Fibroblast of lung (primary cell): ENCODE measurements around the gene MPPED2. TPM values are rescaled to one million over a fixed set of nuclear protein-coding genes. Genes with fewer than 3 reads are reported as not detected.

Experiments
- DNase-seq, 2 donors: peaks; one replicate each; pipeline versions ENCODE4 v3.0.0 to v3.0.0-alpha.2; 2010; ENCODE audit warnings: low read depth in 2 of 2
- H2AFZ ChIP-seq: 2 replicates; pipeline ENCODE4 v1.5.1; 2012; ENCODE audit warnings: low read length, control low read depth, inconsistent platforms
- H3K27ac ChIP-seq: 2 replicates; pipeline ENCODE4 v1.5.1; 2011; ENCODE audit warnings: low read length, control low read depth; ENCODE audit not compliant: insufficient read depth
- H3K27me3 ChIP-seq: 2 replicates; pipeline ENCODE4 v1.5.1; 2011; ENCODE audit warnings: mild to moderate bottlenecking, low read length; ENCODE audit not compliant: control insufficient read depth, insufficient read depth
- H3K36me3 ChIP-seq: 2 replicates; pipeline ENCODE4 v1.5.1; 2011; ENCODE audit warnings: low read length; ENCODE audit not compliant: control insufficient read depth, insufficient read depth
- H3K4me1 ChIP-seq: 2 replicates; pipeline ENCODE4 v1.5.1; 2011; ENCODE audit warnings: low read length; ENCODE audit not compliant: control insufficient read depth, insufficient read depth; ENCODE audit errors: extremely low read depth
- H3K4me2 ChIP-seq: 2 replicates; pipeline ENCODE4 v1.5.1; 2011; ENCODE audit warnings: low read length, control low read depth; ENCODE audit not compliant: insufficient read depth; ENCODE audit errors: extremely low read depth
- H3K4me3 ChIP-seq, 4 experiments: fragments of 200-600 bp in 1 of 4; sonication (generic) in 1 of 4; replicated peaks in 1 of 4; 2 replicates each; pipeline ENCODE4 v1.5.1; 2011 to 2016; ENCODE audit warnings: low read length in 4 of 4, low read depth in 3 of 4, mild to moderate bottlenecking in 3 of 4, control low read depth in 2 of 4, inconsistent platforms in 1 of 4, mixed read lengths in 1 of 4; ENCODE audit not compliant: insufficient read depth in 1 of 4; ENCODE audit errors: control extremely low read depth in 1 of 4
- H3K79me2 ChIP-seq: 2 replicates; pipeline ENCODE4 v1.5.1; 2012; ENCODE audit warnings: mild to moderate bottlenecking, low read length, inconsistent platforms; ENCODE audit not compliant: control insufficient read depth, insufficient read depth
- H3K9ac ChIP-seq: 2 replicates; pipeline ENCODE4 v1.5.1; 2011; ENCODE audit warnings: mild to moderate bottlenecking, low read length, control low read depth; ENCODE audit not compliant: insufficient read depth
- H3K9me3 ChIP-seq: 2 replicates; pipeline ENCODE4 v1.5.1; 2012; ENCODE audit warnings: low read depth, low read length; ENCODE audit not compliant: control insufficient read depth, insufficient read depth
- H4K20me1 ChIP-seq: 2 replicates; pipeline ENCODE4 v1.5.1; 2011; ENCODE audit warnings: low read length; ENCODE audit not compliant: control insufficient read depth, insufficient read depth; ENCODE audit errors: extremely low read depth
- EZH2 ChIP-seq: IDR thresholded peaks from 2 replicates; pipeline ENCODE4 v1.5.1; 2012; ENCODE audit warnings: low read length, control low read depth, mild to moderate bottlenecking; ENCODE audit errors: missing control alignments
- polyA plus RNA-seq, 2 donors: library from polyadenylated mRNA; depleted of rRNA in 1 of 2; stranded (reverse) in 1 of 2; unstranded in 1 of 2; fragments of >200 nt; gene quantifications; 2 replicates each; pipeline ENCODE4 v1.2.1, GENCODE V29; 2011 to 2012; ENCODE audit warnings: missing spikeins in 1 of 2
- total RNA-seq: library from RNA; depleted of rRNA; stranded (reverse); fragments of >200 nt; gene quantifications from 2 replicates; pipeline ENCODE4 v1.2.1, GENCODE V29; 2014
- TF ChIP-seq, protein P1 (sequence below), 2 donors: IDR thresholded peaks in 1 of 2; conservative IDR thresholded peaks in 1 of 2; 1 replicate in 1 of 2; 2 replicates in 1 of 2; pipeline ENCODE4 v1.5.1; 2011 to 2012; ENCODE audit warnings: low read length in 2 of 2, control low read depth in 1 of 2, inconsistent platforms in 1 of 2, low read depth in 1 of 2, mild to moderate bottlenecking in 1 of 2

The MPPED2 gene
- total and polyA plus RNA-seq, 2 donors (not counting 1 experiment from before 2014, with no cell fraction given): under 0.01 to 0.02 TPM

DNA sequence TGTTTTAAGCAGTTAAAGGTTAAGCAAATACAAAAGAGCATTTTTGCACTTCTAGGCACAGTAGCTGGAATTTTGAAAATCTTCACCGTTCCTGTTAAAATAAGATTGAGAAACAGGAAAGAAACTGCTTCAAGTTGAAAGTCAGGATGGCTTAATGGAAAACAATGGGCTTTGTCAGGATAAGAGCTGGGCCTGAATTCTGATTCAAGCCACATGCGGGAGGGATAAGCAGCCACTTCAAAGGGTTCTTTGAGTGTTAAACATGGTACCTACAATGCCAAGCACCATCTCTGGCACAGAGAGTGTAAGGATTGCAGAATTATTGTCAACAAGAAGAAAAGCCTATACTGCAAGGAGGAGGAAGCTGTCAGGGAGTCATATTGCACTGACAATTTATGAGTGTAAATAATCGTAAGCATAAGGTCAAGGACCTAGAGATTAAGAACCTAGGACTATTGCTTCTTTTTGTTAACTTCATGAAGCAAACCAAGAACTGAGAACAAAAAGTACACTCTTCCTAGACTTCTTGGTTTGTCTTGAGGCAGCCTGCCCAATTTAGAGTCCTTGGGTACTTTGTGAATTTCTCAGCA lies 32.5 kb downstream of the MPPED2 start:
- Histone ChIP-seq H3K36me3 (no peaks in the 10 kb centered on the region), H3K4me3 (no peak overlapping the region), H2AFZ (no peak overlapping the region), H3K9me3 (no peaks in the 10 kb centered on the region), H3K27ac (no peak overlapping the region), H3K9ac (no peak overlapping the region), H3K79me2 (no peaks in the 10 kb centered on the region), H3K4me2 (no peak overlapping the region), H4K20me1 (no peaks in the 10 kb centered on the region), H3K4me1 (no peaks in the 10 kb centered on the region), H3K27me3 (no peaks in the 10 kb centered on the region)
- TF ChIP-seq EZH2: no peak
- TF ChIP-seq, protein P1, sequence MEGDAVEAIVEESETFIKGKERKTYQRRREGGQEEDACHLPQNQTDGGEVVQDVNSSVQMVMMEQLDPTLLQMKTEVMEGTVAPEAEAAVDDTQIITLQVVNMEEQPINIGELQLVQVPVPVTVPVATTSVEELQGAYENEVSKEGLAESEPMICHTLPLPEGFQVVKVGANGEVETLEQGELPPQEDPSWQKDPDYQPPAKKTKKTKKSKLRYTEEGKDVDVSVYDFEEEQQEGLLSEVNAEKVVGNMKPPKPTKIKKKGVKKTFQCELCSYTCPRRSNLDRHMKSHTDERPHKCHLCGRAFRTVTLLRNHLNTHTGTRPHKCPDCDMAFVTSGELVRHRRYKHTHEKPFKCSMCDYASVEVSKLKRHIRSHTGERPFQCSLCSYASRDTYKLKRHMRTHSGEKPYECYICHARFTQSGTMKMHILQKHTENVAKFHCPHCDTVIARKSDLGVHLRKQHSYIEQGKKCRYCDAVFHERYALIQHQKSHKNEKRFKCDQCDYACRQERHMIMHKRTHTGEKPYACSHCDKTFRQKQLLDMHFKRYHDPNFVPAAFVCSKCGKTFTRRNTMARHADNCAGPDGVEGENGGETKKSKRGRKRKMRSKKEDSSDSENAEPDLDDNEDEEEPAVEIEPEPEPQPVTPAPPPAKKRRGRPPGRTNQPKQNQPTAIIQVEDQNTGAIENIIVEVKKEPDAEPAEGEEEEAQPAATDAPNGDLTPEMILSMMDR (conservative IDR thresholded peaks at IDR 0.05 in 1 of 2, IDR thresholded peaks at IDR 0.05 in 1 of 2; ENCODE audit: low read depth in 1 of 2, low read length in 2 of 2): no peak
- no peak for DNase-seq

- H4K20me1 ChIP-seq: no peaks in the 10 kb centered on the region
- H3K4me3 ChIP-seq: no peak overlapping the region
- no peak for DNase-seq
- no peak overlapping the region for H3K9ac ChIP-seq
- H3K79me2 ChIP-seq: no peaks in the 10 kb centered on the region
- no peaks in the 10 kb centered on the region for H3K9me3 ChIP-seq
- TF ChIP-seq, protein P1 (conservative IDR thresholded peaks at IDR 0.05 in 1 of 2, IDR thresholded peaks at IDR 0.05 in 1 of 2; ENCODE audit: low read depth in 1 of 2, low read length in 2 of 2): no peak
- TF ChIP-seq EZH2: no peak
- H3K4me1 ChIP-seq: no peaks in the 10 kb centered on the region
- no peaks in the 10 kb centered on the region for H3K27me3 ChIP-seq
- H3K36me3 ChIP-seq: no peaks in the 10 kb centered on the region
- no peak overlapping the region for H3K27ac ChIP-seq
- no peak overlapping the region for H3K4me2 ChIP-seq
- H2AFZ ChIP-seq: no peak overlapping the region
Measured at GRCh38 chr11:30552839-30553238, 33.3 kb downstream of the MPPED2 start.

DNA sequence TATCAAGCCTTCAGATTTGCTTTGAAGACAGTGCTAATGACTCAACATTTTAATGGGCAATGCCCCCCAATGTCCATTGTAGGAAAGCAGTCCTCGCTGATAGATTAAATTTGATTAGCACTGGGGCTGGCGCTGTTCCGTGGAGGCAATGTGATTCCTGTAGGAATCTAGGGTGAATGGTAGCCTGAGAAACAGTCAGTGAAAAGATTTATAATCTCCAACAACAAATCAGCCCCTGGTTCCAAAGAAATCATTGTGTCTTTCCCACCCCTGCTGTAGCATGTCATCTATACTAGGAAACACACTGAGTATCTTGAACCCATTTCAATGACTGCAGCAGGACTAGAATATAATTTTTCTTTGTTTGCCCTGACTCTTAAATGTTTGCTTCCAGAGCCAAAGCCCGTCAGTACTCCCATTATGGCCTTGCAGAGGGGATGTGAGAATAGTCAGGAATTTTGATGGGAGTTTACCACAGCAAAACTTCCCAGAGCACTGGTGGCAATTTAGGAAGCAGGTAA lies 36.1 kb downstream of the MPPED2 start:
- no peaks in the 10 kb centered on the region for H3K27me3 ChIP-seq
- no peak overlapping the region for H3K27ac ChIP-seq
- no peak overlapping the region for H2AFZ ChIP-seq
- no peak for TF ChIP-seq EZH2
- TF ChIP-seq, protein P1 (conservative IDR thresholded peaks at IDR 0.05 in 1 of 2, IDR thresholded peaks at IDR 0.05 in 1 of 2; ENCODE audit: low read depth in 1 of 2, low read length in 2 of 2): no peak
- no peaks in the 10 kb centered on the region for H4K20me1 ChIP-seq
- H3K4me3 ChIP-seq: no peak overlapping the region
- DNase-seq: no peak
- H3K4me1 ChIP-seq: no peaks in the 10 kb centered on the region
- H3K4me2 ChIP-seq: no peak overlapping the region
- no peaks in the 10 kb centered on the region for H3K79me2 ChIP-seq
- H3K36me3 ChIP-seq: no peaks in the 10 kb centered on the region
- no peak overlapping the region for H3K9ac ChIP-seq
- H3K9me3 ChIP-seq: no peaks in the 10 kb centered on the region
